Measurements from ENCODE around the gene SMPD2. TPM values are rescaled to one million over a fixed set of nuclear protein-coding genes. Genes with fewer than 3 reads are reported as not detected.

SMPD2 gene
- total RNA-seq, 2 donors from 2014 or later: 5.5 TPM

- no peak for DNase-seq (ENCODE audit: low spot score)
- H3K36me3 ChIP-seq: peaks cover 5% of the 10 kb centered on the region
Observed at GRCh38 chr6:109447878-109448555, 7.5 kb downstream of the SMPD2 start.

DNA sequence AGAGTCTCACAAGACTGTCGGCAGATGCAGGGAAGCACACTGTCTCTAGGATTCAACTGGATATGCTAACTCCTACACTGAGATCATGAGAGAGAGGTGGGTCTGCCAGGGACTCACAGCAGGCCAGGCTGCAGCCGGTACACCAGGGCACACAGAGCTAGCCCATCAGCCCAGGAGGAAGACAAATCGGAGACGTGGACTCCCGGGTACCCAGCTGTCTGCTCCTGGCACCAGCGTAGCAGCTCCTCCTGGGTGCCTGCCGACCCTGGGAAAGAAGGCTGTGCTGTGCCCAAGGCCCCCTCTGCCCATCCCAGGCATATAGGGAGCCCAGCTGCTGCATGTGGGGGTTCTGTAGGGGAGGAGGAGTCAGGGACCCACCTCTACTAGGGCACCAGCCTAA is 8.1 kb downstream of the SMPD2 start:
- Histone ChIP-seq H3K4me3 (no peak overlapping the region), H3K36me3 (no peaks in the 10 kb centered on the region), H3K27ac (no peak overlapping the region), H3K9me3 (no peaks in the 10 kb centered on the region), H3K27me3 (no peaks in the 10 kb centered on the region), H3K4me1 (peaks cover 0 to under 1% of the 10 kb centered on the region in 2 donors)
- peak; percentile 55 for DNase-seq (ENCODE audit: low spot score)
- TF ChIP-seq CTCF (IDR thresholded peaks at IDR 0.05): no peak

More at GRCh38 chr6:109447878-109448555, 7.5 kb downstream of the SMPD2 start:
- Histone ChIP-seq H3K4me1 (no peaks in the 10 kb centered on the region), H3K27me3 (no peaks in the 10 kb centered on the region), H3K9me3 (no peaks in the 10 kb centered on the region), H3K4me3 (no peak overlapping the region), H3K27ac (no peak overlapping the region)
- no peak for TF ChIP-seq CTCF (IDR thresholded peaks at IDR 0.05)

DNA sequence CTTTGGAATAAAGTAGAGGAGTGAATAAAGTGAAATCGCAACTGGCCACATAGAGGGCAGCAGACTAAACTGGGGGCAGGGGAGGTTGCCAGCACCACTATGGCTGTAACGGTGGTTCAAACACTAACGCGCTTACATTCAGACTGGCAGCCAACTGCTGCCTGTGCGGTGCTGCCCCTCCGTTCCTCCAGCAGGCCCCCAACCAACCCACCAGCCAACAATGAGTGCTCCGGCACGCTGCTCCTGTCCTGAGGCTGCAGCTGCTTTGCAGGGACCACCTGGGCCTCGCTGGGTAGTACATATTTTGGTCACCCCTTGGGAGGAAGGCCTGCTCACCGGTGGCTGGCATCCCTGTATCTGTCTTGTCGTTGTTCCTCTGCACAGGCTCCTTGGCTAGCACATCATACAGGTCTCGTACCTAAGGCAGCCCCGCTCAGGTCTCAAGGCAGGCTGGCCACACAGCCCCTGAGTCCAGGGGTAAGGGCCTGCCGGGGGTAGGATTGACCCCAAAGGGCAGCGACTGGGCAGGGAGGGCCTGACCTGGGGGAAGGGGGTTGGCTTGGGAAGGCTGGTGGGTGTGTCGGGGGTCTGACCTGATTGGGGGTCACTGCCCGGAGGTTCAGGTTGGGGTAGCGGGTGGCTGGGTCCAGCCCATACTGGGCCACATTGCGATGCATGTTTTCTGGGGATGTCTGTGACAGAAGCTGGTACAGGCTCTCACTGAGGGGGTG is 8.7 kb downstream of the SMPD2 start:
- TF ChIP-seq CTCF (IDR thresholded peaks at IDR 0.05): no peak
- DNase-seq (ENCODE audit: low spot score): peak; percentile 28
- Histone ChIP-seq H3K27ac (no peak overlapping the region), H3K27me3 (no peaks in the 10 kb centered on the region), H3K36me3 (no peaks in the 10 kb centered on the region), H3K4me1 (peaks cover 0 to 7% of the 10 kb centered on the region in 2 donors), H3K4me3 (no peak overlapping the region), H3K9me3 (no peaks in the 10 kb centered on the region)

GRCh38 chr6:109449795-109450673 is 9.5 kb downstream of the SMPD2 start:
- H3K9me3 ChIP-seq: no peaks in the 10 kb centered on the region
- DNase-seq (ENCODE audit: low spot score): peak; percentile 53
- no peak overlapping the region for H3K4me3 ChIP-seq
- peaks cover 0 to 15% of the 10 kb centered on the region in 2 donors for H3K4me1 ChIP-seq
- no peaks in the 10 kb centered on the region for H3K27me3 ChIP-seq
- no peak for TF ChIP-seq CTCF (IDR thresholded peaks at IDR 0.05)
- no peaks in the 10 kb centered on the region for H3K36me3 ChIP-seq
- no peak overlapping the region for H3K27ac ChIP-seq

DNA sequence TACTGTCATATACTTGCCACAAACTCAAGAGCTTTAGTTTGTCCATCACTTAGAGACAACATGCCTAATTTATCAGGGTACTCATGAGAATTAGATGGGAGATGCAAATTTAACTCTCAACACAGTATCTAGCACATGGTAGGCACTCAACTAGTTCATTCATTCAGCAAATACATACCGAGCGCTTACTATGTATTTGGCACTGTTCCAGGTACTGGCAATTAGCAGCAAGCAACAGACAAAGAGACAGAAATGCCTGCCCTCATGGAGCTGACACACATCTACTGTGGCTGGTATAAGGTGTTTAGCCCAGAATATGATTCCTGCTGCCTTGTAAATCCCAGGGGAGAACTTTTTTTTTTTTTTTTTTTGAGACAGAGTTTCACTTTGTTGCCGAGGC is 10.3 kb downstream of the SMPD2 start:
- Histone ChIP-seq H3K36me3 (no peaks in the 10 kb centered on the region), H3K4me1 (peaks cover 0 to 15% of the 10 kb centered on the region in 2 donors), H3K27me3 (no peaks in the 10 kb centered on the region), H3K27ac (no peak overlapping the region), H3K9me3 (no peaks in the 10 kb centered on the region), H3K4me3 (no peak overlapping the region)
- DNase-seq (ENCODE audit: low spot score): no peak
- no peak for TF ChIP-seq CTCF (IDR thresholded peaks at IDR 0.05)

All from right atrium auricular region (tissue), 2 donors.